Measurements from ENCODE around the gene C11orf98.
"Not testable (repeated sequence)": the region's sequence is repeated elsewhere in the genome, so short reads cannot be mapped to it uniquely, and the experiment has no call there.

The C11orf98 gene

GRCh38 chr11:62705880-62706849, 41.2 kb upstream of the C11orf98 start:
- Histone ChIP-seq H3K36me3 (ENCODE audit: control insufficient read depth, insufficient read depth, low read length) (peaks cover 12% of the 10 kb centered on the region), H3K4me3 (ENCODE audit: insufficient read depth, low read depth, low read length) (peak overlapping the region; percentile 80), H3K27ac (ENCODE audit: insufficient read depth, low read depth, low read length, poor library complexity, severe bottlenecking) (peak overlapping the region; percentile 93), H3K27me3 (ENCODE audit: control insufficient read depth, insufficient read depth, low read length, poor library complexity, severe bottlenecking) (no peaks in the 10 kb centered on the region), H3K9me3 (ENCODE audit: control insufficient read depth, low read length) (no peaks in the 10 kb centered on the region), H3K4me1 (ENCODE audit: control insufficient read depth, insufficient read depth, low read length) (peaks cover 31% of the 10 kb centered on the region)
- WGBS, 2 experiments = 1% methylated on average over 73 of the region's 73 CpGs

DNA sequence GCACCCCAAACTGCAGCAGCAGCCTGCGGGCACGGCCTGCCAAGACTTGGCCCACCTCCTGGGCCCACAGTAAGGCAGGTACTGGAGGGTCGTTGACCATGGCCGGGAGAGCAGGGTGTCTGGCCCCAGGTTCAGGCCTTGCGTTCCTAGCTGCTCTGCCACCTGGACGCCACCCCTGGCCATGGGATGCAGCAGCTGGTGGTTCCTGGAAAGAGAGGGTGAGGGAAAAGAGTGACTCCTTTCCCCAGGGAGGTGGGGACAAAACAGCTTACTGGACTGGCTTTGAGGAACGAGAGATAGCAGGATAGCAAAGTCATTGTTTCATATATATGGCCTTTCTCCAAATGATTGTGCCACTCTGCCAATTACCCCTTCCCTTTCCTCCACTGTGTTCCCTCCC, 40.4 kb upstream of the C11orf98 start:
- peak overlapping the region; percentile 80 for H3K4me3 ChIP-seq (ENCODE audit: insufficient read depth, low read depth, low read length)
- no peaks in the 10 kb centered on the region for H3K9me3 ChIP-seq (ENCODE audit: control insufficient read depth, low read length)
- peak overlapping the region; percentile 93 for H3K27ac ChIP-seq (ENCODE audit: insufficient read depth, low read depth, low read length, poor library complexity, severe bottlenecking)
- peaks cover 31% of the 10 kb centered on the region for H3K4me1 ChIP-seq (ENCODE audit: control insufficient read depth, insufficient read depth, low read length)
- H3K27me3 ChIP-seq (ENCODE audit: control insufficient read depth, insufficient read depth, low read length, poor library complexity, severe bottlenecking) = no peaks in the 10 kb centered on the region
- WGBS, 2 experiments = 77% methylated on average over 7 of the region's 7 CpGs
- H3K36me3 ChIP-seq (ENCODE audit: control insufficient read depth, insufficient read depth, low read length) = peaks cover 5% of the 10 kb centered on the region

GRCh38 chr11:62703921-62704320, 38.9 kb upstream of the C11orf98 start:
- peaks cover 24% of the 10 kb centered on the region for H3K4me1 ChIP-seq (ENCODE audit: control insufficient read depth, insufficient read depth, low read length)
- not testable (repeated sequence) for H3K9me3 ChIP-seq (ENCODE audit: control insufficient read depth, low read length); H3K27ac ChIP-seq (ENCODE audit: insufficient read depth, low read depth, low read length, poor library complexity, severe bottlenecking); H3K4me3 ChIP-seq (ENCODE audit: insufficient read depth, low read depth, low read length); H3K36me3 ChIP-seq (ENCODE audit: control insufficient read depth, insufficient read depth, low read length); H3K27me3 ChIP-seq (ENCODE audit: control insufficient read depth, insufficient read depth, low read length, poor library complexity, severe bottlenecking)
- WGBS, 2 experiments = 93 to 94% methylated on average over 4 of the region's 4 CpGs

DNA sequence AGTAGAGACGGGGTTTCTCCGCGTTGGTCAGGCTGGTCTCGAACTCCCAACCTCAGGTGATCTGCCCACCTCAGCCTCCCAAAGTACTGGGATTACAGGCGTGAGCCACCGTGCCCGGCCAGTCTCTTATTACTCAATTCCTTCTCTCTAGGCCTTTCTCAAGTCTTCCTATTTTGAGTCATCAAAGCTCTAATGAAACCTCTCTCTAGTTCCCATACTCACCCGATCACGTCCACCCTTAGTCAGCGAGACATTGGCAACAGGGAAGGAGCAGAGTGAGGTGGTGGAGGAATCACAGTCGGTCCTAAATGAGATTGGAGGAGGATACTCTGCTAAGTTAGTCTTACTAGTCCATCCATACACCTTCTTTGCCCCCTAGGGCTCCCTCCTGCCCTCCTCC, 37.2 kb upstream of the C11orf98 start:
- WGBS, 2 experiments = 92 to 96% methylated on average over 11 of the region's 11 CpGs
- Histone ChIP-seq H3K27ac (ENCODE audit: insufficient read depth, low read depth, low read length, poor library complexity, severe bottlenecking) (no peak overlapping the region), H3K27me3 (ENCODE audit: control insufficient read depth, insufficient read depth, low read length, poor library complexity, severe bottlenecking) (no peaks in the 10 kb centered on the region), H3K9me3 (ENCODE audit: control insufficient read depth, low read length) (no peaks in the 10 kb centered on the region), H3K36me3 (ENCODE audit: control insufficient read depth, insufficient read depth, low read length) (peaks cover 4% of the 10 kb centered on the region), H3K4me3 (ENCODE audit: insufficient read depth, low read depth, low read length) (no peak overlapping the region), H3K4me1 (ENCODE audit: control insufficient read depth, insufficient read depth, low read length) (peaks cover 12% of the 10 kb centered on the region)

GRCh38 chr11:62694455-62695167, 29.6 kb upstream of the C11orf98 start:
- H3K4me3 ChIP-seq (ENCODE audit: insufficient read depth, low read depth, low read length) = no peak overlapping the region
- peaks cover 20% of the 10 kb centered on the region for H3K36me3 ChIP-seq (ENCODE audit: control insufficient read depth, insufficient read depth, low read length)
- WGBS, 2 experiments = 74 to 81% methylated on average over 14 of the region's 14 CpGs

DNA sequence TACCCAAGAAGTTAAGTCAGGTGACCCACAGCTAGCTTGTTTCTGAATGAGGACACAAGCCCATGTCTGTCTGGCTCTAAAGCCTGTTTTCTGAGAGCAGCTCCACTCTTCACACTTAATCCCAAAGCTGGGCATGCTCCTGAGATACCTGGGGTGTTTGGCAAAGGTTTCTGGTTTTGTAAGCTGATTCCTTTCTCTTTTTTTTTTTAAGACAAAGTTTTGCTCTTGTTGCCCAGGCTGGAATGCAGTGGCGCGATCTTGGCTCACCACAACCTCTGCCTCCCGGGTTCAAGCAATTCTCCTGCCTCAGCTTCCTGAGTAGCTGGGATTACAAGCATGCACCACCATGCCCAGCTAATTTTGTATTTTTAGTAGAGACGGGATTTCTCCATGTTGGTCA, 28.6 kb upstream of the C11orf98 start:
- H3K36me3 ChIP-seq (ENCODE audit: control insufficient read depth, insufficient read depth, low read length) = peaks cover 20% of the 10 kb centered on the region
- not testable (repeated sequence) for H3K27ac ChIP-seq (ENCODE audit: insufficient read depth, low read depth, low read length, poor library complexity, severe bottlenecking); H3K9me3 ChIP-seq (ENCODE audit: control insufficient read depth, low read length); H3K27me3 ChIP-seq (ENCODE audit: control insufficient read depth, insufficient read depth, low read length, poor library complexity, severe bottlenecking); H3K4me1 ChIP-seq (ENCODE audit: control insufficient read depth, insufficient read depth, low read length); H3K4me3 ChIP-seq (ENCODE audit: insufficient read depth, low read depth, low read length)
- WGBS, 2 experiments = 61 to 74% methylated on average over 4 of the region's 4 CpGs

More at GRCh38 chr11:62694455-62695167, 29.6 kb upstream of the C11orf98 start:
- Histone ChIP-seq H3K27me3 (ENCODE audit: control insufficient read depth, insufficient read depth, low read length, poor library complexity, severe bottlenecking) (no peaks in the 10 kb centered on the region), H3K27ac (ENCODE audit: insufficient read depth, low read depth, low read length, poor library complexity, severe bottlenecking) (no peak overlapping the region), H3K4me1 (ENCODE audit: control insufficient read depth, insufficient read depth, low read length) (no peaks in the 10 kb centered on the region), H3K9me3 (ENCODE audit: control insufficient read depth, low read length) (no peaks in the 10 kb centered on the region)

DNA sequence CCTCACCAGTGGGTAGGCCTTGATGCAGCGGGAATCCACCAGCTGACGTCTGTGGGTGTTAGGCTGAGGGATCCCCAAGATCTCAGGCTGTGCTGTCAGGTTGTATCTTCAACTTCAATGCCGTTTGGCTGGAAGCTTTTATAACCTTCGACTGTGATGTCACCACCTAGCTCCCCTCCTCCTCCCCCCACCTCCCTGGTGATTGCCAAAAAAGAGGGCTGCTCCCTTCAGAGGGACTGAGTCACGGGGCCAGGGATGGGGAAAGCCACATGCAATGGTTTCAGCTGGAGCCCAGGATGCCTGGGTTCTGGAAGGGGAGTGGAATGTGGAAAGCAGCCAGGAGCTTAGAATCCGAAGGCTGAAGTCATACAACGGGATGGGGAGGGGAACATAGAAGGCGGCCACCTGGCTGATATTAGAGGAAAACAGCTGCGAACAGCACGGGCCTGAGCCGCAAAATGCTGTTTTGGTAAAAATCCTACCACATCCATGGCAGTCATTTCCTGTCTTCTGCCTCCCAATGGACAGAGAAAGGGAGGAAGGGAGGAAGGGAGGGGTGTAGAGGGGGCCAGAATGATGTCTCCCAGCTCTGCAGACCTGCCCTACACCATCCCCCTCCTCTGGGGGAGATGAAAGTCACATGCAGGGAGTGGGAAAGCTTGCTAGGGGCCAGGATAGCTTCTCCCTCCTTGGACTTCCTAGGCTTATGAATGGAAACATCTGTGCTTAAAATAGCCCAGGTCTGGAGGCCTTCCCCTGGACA, 24.6 kb upstream of the C11orf98 start, which contains the start of gene LRRN4CL:
Gene LRRN4CL, minus strand, starts transcription at position 110 of the 763 bp plus-strand sequence. CDS start 1,022 bp downstream, outside the sequence.
- 87 to 90% methylated on average over 11 of the region's 11 CpGs for WGBS, 2 experiments

GRCh38 chr11:62688491-62688890, 23.5 kb upstream of the C11orf98 start:
- H3K27ac ChIP-seq (ENCODE audit: insufficient read depth, low read depth, low read length, poor library complexity, severe bottlenecking) = no peak overlapping the region
- WGBS, 2 experiments = 87 to 94% methylated on average over 1 of the region's 1 CpG
- H3K9me3 ChIP-seq (ENCODE audit: control insufficient read depth, low read length) = no peaks in the 10 kb centered on the region
- no peaks in the 10 kb centered on the region for H3K4me1 ChIP-seq (ENCODE audit: control insufficient read depth, insufficient read depth, low read length)
- H3K4me3 ChIP-seq (ENCODE audit: insufficient read depth, low read depth, low read length) = no peak overlapping the region
- peaks cover 20% of the 10 kb centered on the region for H3K36me3 ChIP-seq (ENCODE audit: control insufficient read depth, insufficient read depth, low read length)
- H3K27me3 ChIP-seq (ENCODE audit: control insufficient read depth, insufficient read depth, low read length, poor library complexity, severe bottlenecking) = no peaks in the 10 kb centered on the region

More for the DNA sequence above, 24.6 kb upstream of the C11orf98 start, which contains the start of gene LRRN4CL:
- H3K4me1 ChIP-seq (ENCODE audit: control insufficient read depth, insufficient read depth, low read length) = no peaks in the 10 kb centered on the region
- H3K27me3 ChIP-seq (ENCODE audit: control insufficient read depth, insufficient read depth, low read length, poor library complexity, severe bottlenecking) = no peaks in the 10 kb centered on the region
- H3K36me3 ChIP-seq (ENCODE audit: control insufficient read depth, insufficient read depth, low read length) = peaks cover 20% of the 10 kb centered on the region
- no peak within 1 kb of the TSS for H3K27ac ChIP-seq (ENCODE audit: insufficient read depth, low read depth, low read length, poor library complexity, severe bottlenecking)
- H3K9me3 ChIP-seq (ENCODE audit: control insufficient read depth, low read length) = no peaks in the 10 kb centered on the region
- H3K4me3 ChIP-seq (ENCODE audit: insufficient read depth, low read depth, low read length) = no peak within 1 kb of the TSS

DNA sequence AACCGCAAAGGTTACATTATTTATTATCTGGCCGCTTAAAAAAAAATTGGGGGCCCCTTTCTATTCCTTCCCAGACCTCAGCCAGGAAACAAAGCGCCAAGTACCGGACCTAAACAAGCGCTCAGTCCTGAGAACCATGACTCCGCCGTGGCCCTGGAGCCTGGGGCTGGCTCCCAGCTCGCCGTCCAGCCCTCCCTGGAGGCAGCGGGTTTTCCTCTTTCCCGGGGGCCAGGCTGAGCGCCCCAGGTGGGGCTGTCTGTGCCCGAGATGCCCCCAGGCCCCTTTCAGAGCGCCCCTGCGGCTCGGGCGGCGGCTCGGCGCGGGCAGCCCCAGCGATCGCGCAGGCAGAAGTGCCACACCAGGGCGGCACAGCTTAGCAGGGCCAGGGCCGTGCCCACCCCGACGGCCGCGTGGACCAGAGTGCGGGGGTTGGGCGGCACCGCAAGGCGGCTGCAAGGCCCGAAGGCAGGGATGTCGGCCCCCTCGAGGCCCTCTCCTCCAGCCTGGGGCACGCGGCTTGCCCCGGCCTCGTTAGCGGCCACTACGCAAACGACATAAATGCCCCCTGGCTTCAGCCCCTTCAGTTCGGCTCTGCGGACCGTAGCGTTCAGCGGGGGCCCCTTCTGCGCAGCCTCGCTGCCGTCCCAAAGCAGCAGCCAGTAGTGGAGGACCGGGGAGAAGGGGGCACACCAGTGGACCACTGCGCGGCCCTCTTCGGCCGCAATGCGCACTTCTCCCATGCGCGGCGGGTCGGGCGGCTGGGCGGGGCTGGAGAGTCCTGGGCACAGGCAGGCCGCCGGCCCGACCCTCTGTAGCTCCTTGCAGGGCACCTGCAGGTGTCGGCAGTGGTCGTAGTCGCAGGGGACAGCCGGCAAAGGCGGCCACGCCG, 22.7 kb upstream of the C11orf98 start:
- Histone ChIP-seq H3K36me3 (ENCODE audit: control insufficient read depth, insufficient read depth, low read length) (peaks cover 17% of the 10 kb centered on the region), H3K4me1 (ENCODE audit: control insufficient read depth, insufficient read depth, low read length) (no peaks in the 10 kb centered on the region), H3K27me3 (ENCODE audit: control insufficient read depth, insufficient read depth, low read length, poor library complexity, severe bottlenecking) (no peaks in the 10 kb centered on the region), H3K27ac (ENCODE audit: insufficient read depth, low read depth, low read length, poor library complexity, severe bottlenecking) (no peak overlapping the region), H3K9me3 (ENCODE audit: control insufficient read depth, low read length) (no peaks in the 10 kb centered on the region), H3K4me3 (ENCODE audit: insufficient read depth, low read depth, low read length) (no peak overlapping the region)
- WGBS, 2 experiments = 93 to 94% methylated on average over 74 of the region's 74 CpGs

Measured in ectodermal cell (in vitro differentiated cells).